H9 (cell line): ENCODE measurements around the gene TRIM38. TPM values are rescaled to one million over a fixed set of nuclear protein-coding genes. Genes with fewer than 3 reads are reported as not detected.

Experiments used
- DNase-seq: peaks from one replicate; pipeline ENCODE4 v3.0.0-alpha.2; 2017
- H2AFZ ChIP-seq: one replicate; pipeline ENCODE4 v1.6.1; 2013; ENCODE audit warnings: mild to moderate bottlenecking, low read length, control low read depth, moderate library complexity
- H2AK5ac ChIP-seq: 2 replicates; pipeline ENCODE4 v1.6.1; 2013; ENCODE audit warnings: low read length, control low read depth, mixed read lengths; ENCODE audit not compliant: insufficient read length
- H2BK120ac ChIP-seq: one replicate; pipeline ENCODE4 v1.6.1; 2013; ENCODE audit warnings: low read depth, mild to moderate bottlenecking, low read length, control low read depth, inconsistent platforms; ENCODE audit not compliant: poor library complexity, severe bottlenecking
- H2BK12ac ChIP-seq: 2 replicates; pipeline ENCODE4 v1.6.1; 2013; ENCODE audit warnings: low read length, control low read depth, mixed read lengths, low read depth; ENCODE audit not compliant: insufficient read length
- H2BK15ac ChIP-seq: 2 replicates; pipeline ENCODE4 v1.6.1; 2013; ENCODE audit warnings: low read depth, low read length, control low read depth
- H2BK20ac ChIP-seq: one replicate; pipeline ENCODE4 v1.6.1; 2013; ENCODE audit warnings: low read depth, mild to moderate bottlenecking, low read length, control low read depth, inconsistent platforms; ENCODE audit not compliant: poor library complexity, severe bottlenecking
- H2BK5ac ChIP-seq: 2 replicates; pipeline ENCODE4 v1.6.1; 2013; ENCODE audit warnings: low read length, control low read depth, mixed read lengths; ENCODE audit not compliant: insufficient read length
- H3K14ac ChIP-seq: 2 replicates; pipeline ENCODE4 v1.6.1; 2013; ENCODE audit warnings: low read length, control low read depth; ENCODE audit not compliant: insufficient read depth
- H3K18ac ChIP-seq: 2 replicates; pipeline ENCODE4 v1.6.1; 2013; ENCODE audit warnings: low read depth, mild to moderate bottlenecking, mixed read lengths, low read length, control low read depth; ENCODE audit not compliant: insufficient read length
- H3K23ac ChIP-seq: 2 replicates; pipeline ENCODE4 v1.6.1; 2013; ENCODE audit warnings: low read length, control low read depth, mixed read lengths, low read depth; ENCODE audit not compliant: insufficient read length
- H3K23me2 ChIP-seq: 2 replicates; pipeline ENCODE4 v1.6.1; 2013; ENCODE audit warnings: low read depth, mild to moderate bottlenecking, mixed read lengths, low read length, control low read depth; ENCODE audit not compliant: insufficient read length, poor library complexity, severe bottlenecking
- H3K27ac ChIP-seq: 2 replicates; pipeline ENCODE4 v1.5.1; 2013; ENCODE audit warnings: low read length, control low read depth, mixed read lengths, low read depth; ENCODE audit not compliant: insufficient read length
- H3K27me3 ChIP-seq: 2 replicates; pipeline ENCODE4 v1.6.1; 2013; ENCODE audit warnings: low read length, control low read depth, inconsistent platforms; ENCODE audit not compliant: insufficient read depth
- H3K4ac ChIP-seq: 2 replicates; pipeline ENCODE4 v1.6.1; 2013; ENCODE audit warnings: low read depth, mild to moderate bottlenecking, control low read depth, inconsistent platforms, low read length, moderate library complexity
- H3K4me1 ChIP-seq: 2 replicates; pipeline ENCODE4 v1.6.1; 2013; ENCODE audit warnings: low read length, control low read depth, inconsistent platforms; ENCODE audit not compliant: insufficient read depth
- H3K4me2 ChIP-seq: 2 replicates; pipeline ENCODE4 v1.6.1; 2013; ENCODE audit warnings: low read length, control low read depth, mixed read lengths; ENCODE audit not compliant: insufficient read length, insufficient read depth
- H3K56ac ChIP-seq: 2 replicates; pipeline ENCODE4 v1.6.1; 2013; ENCODE audit warnings: low read depth, mild to moderate bottlenecking, mixed read lengths, low read length, control low read depth; ENCODE audit not compliant: insufficient read length
- H3K79me1 ChIP-seq: 2 replicates; pipeline ENCODE4 v1.6.1; 2013; ENCODE audit warnings: low read depth, mild to moderate bottlenecking, moderate library complexity, low read length, control low read depth, inconsistent platforms; ENCODE audit not compliant: insufficient read depth, poor library complexity, severe bottlenecking
- H3K79me2 ChIP-seq: 2 replicates; pipeline ENCODE4 v1.6.1; 2013; ENCODE audit warnings: low read length, control low read depth, inconsistent platforms; ENCODE audit not compliant: insufficient read depth
- H3K9ac ChIP-seq: 2 replicates; pipeline ENCODE4 v1.6.1; 2013; ENCODE audit warnings: low read length, control low read depth, mixed read lengths; ENCODE audit not compliant: insufficient read length; ENCODE audit errors: extremely low read depth
- H3K9me3 ChIP-seq: one replicate; pipeline ENCODE4 v1.6.1; 2013; ENCODE audit warnings: low read depth, low read length, inconsistent platforms; ENCODE audit not compliant: control insufficient read depth
- H3T11ph ChIP-seq: one replicate; pipeline ENCODE4 v1.6.1; 2013; ENCODE audit warnings: mild to moderate bottlenecking, low read length, control low read depth, inconsistent platforms
- H4K20me1 ChIP-seq: one replicate; pipeline ENCODE4 v1.6.1; 2013; ENCODE audit not compliant: control insufficient read depth, insufficient read length, insufficient read depth
- H4K5ac ChIP-seq: 2 replicates; pipeline ENCODE4 v1.6.1; 2013; ENCODE audit warnings: low read depth, mild to moderate bottlenecking, mixed read lengths, low read length, control low read depth; ENCODE audit not compliant: insufficient read length
- H4K8ac ChIP-seq: replicated peaks from 2 replicates; pipeline ENCODE4 v1.6.1; 2013; ENCODE audit warnings: low read length, control low read depth, mixed read lengths, low read depth; ENCODE audit not compliant: insufficient read length
- H4K91ac ChIP-seq: 2 replicates; pipeline ENCODE4 v1.6.1; 2013; ENCODE audit warnings: low read depth, mild to moderate bottlenecking, moderate library complexity, mixed read lengths, low read length, control low read depth; ENCODE audit not compliant: insufficient read length
- H3K27ac Mint-ChIP-seq, 3 experiments: 2 replicates in 2 of 3; 3 replicates in 1 of 3; pipeline ENCODE4 v1.8.0; 2020 to 2021; ENCODE audit warnings: mixed read lengths in 3 of 3, mild to moderate bottlenecking in 1 of 3, moderate library complexity in 1 of 3
- H3K27me3 Mint-ChIP-seq: 2 replicates; pipeline ENCODE4 v1.8.0; 2021; ENCODE audit warnings: low read depth, mild to moderate bottlenecking, moderate library complexity, mixed read lengths
- H3K36me3 Mint-ChIP-seq, 3 experiments: 2 replicates in 2 of 3; 3 replicates in 1 of 3; pipeline ENCODE4 v1.8.0; 2020 to 2021; ENCODE audit warnings: low read depth in 3 of 3, mixed read lengths in 3 of 3; ENCODE audit not compliant: insufficient read depth in 1 of 3
- H3K4me1 Mint-ChIP-seq, 2 experiments: 2 replicates each; pipeline ENCODE4 v1.8.0; 2020; ENCODE audit warnings: mixed read lengths in 2 of 2
- H3K4me3 Mint-ChIP-seq, 2 experiments: 2 replicates in 1 of 2; 3 replicates in 1 of 2; pipeline ENCODE4 v1.8.0; 2020 to 2021; ENCODE audit warnings: mild to moderate bottlenecking in 2 of 2, mixed read lengths in 2 of 2, moderate library complexity in 1 of 2
- H3K9me3 Mint-ChIP-seq, 2 experiments: 2 replicates in 1 of 2; 3 replicates in 1 of 2; pipeline ENCODE4 v1.8.0; 2020; ENCODE audit warnings: mild to moderate bottlenecking in 2 of 2, mixed read lengths in 2 of 2, moderate library complexity in 1 of 2
- CTCF ChIP-seq: fragments of 200-600 bp; sonication (generic); conservative IDR thresholded peaks from 3 replicates; pipeline ENCODE4 v1.8.0; 2021; ENCODE audit warnings: antibody characterized with exemption, mild to moderate bottlenecking
- WGBS: extraction: QIAGEN DNeasy Blood & Tissue Kit; methylation state at CpG from one replicate; pipeline ENCODE4 v1.1.7; 2013; ENCODE audit warnings: missing lambda C conversion rate, low lambda C conversion rate, mixed read lengths; ENCODE audit not compliant: insufficient read length; ENCODE audit errors: extremely low coverage; 5-methylcytosine and 5-hydroxymethylcytosine counted together
- total RNA-seq: library from RNA; stranded (reverse); gene quantifications from 2 replicates; pipeline ENCODE4 v1.2.1, GENCODE V29; 2021

TRIM38 gene
- total RNA-seq, 1 experiment from 2014 or later: 0.61 TPM

GRCh38 chr6:25984265-25984664, 21.7 kb downstream of the TRIM38 start:
- H4K8ac ChIP-seq: no peak overlapping the region
- no peaks in the 10 kb centered on the region for H3K4me1 ChIP-seq
- H2BK5ac ChIP-seq: no peak overlapping the region
- no peak overlapping the region for H3K4ac ChIP-seq
- 0 out of 7 replicates have a peak overlapping the region, but pooled peaks of 1 of the 3 experiments have one; percentile 8 for H3K27ac Mint-ChIP-seq
- H3K23ac ChIP-seq: no peak overlapping the region
- H3K4me1 Mint-ChIP-seq: peaks cover 18% of the 10 kb centered on the region in 2 experiments
- no peak overlapping the region for H2AFZ ChIP-seq
- H3K36me3 Mint-ChIP-seq: 0 out of 7 replicates have a peak, but pooled peaks cover 0 to 2% (median 0%) of the 10 kb centered on the region in 3 experiments
- H4K91ac ChIP-seq: no peak overlapping the region
- no peaks in the 10 kb centered on the region for H3K9me3 ChIP-seq
- H3K56ac ChIP-seq: no peak overlapping the region
- H3K9me3 Mint-ChIP-seq: no peaks in the 10 kb centered on the region
- no peaks in the 10 kb centered on the region for H3K79me1 ChIP-seq
- H3K79me2 ChIP-seq: no peaks in the 10 kb centered on the region
- H3T11ph ChIP-seq: no peak overlapping the region
- H4K20me1 ChIP-seq: no peaks in the 10 kb centered on the region
- H2BK120ac ChIP-seq: no peak overlapping the region
- H2BK15ac ChIP-seq: no peak overlapping the region
- DNase-seq: no peak
- no peak overlapping the region for H3K27ac ChIP-seq
- WGBS: no CpG with 5 or more reads among the region's 2 CpGs
- no peak overlapping the region for H3K4me3 Mint-ChIP-seq
- H3K9ac ChIP-seq: no peak overlapping the region
- no peak overlapping the region for H3K14ac ChIP-seq
- no peak overlapping the region for H3K4me2 ChIP-seq
- no peaks in the 10 kb centered on the region; the same call in 1 of the 2 replicates for H3K27me3 Mint-ChIP-seq
- H3K18ac ChIP-seq: no peak overlapping the region
- H2BK20ac ChIP-seq: no peak overlapping the region
- H2BK12ac ChIP-seq: no peak overlapping the region
- H3K23me2 ChIP-seq: no peaks in the 10 kb centered on the region
- H2AK5ac ChIP-seq: no peak overlapping the region
- H3K27me3 ChIP-seq: no peaks in the 10 kb centered on the region
- no peak overlapping the region for H4K5ac ChIP-seq
- no peak for TF ChIP-seq CTCF
